SK-N-SH (cell line): ENCODE measurements around the gene KIF20B.

Source experiments
- EZH2phosphoT487 ChIP-seq: fragments of 200-600 bp; sonication (generic); IDR thresholded peaks from 2 replicates; pipeline ENCODE4 v1.6.1; 2017; ENCODE audit warnings: low read depth, mixed run types, mild to moderate bottlenecking, antibody characterized with exemption, moderate library complexity, borderline replicate concordance
- MEF2A ChIP-seq: IDR thresholded peaks from 2 replicates; pipeline ENCODE4 v1.4.0; 2012; ENCODE audit warnings: low read depth, borderline replicate concordance
- RAD21 ChIP-seq: IDR thresholded peaks from 2 replicates; pipeline ENCODE4 v1.6.1; 2012; ENCODE audit warnings: mild to moderate bottlenecking, low read length
- SIN3A ChIP-seq: IDR thresholded peaks from 2 replicates; pipeline ENCODE4 v1.6.1; 2012; ENCODE audit warnings: low read depth, mild to moderate bottlenecking, low read length, moderate library complexity, borderline replicate concordance
- TAF1 ChIP-seq: IDR thresholded peaks from 2 replicates; pipeline ENCODE4 v1.6.1; 2012; ENCODE audit warnings: low read depth, mild to moderate bottlenecking, low read length, moderate library complexity, borderline replicate concordance
- TF ChIP-seq, protein P1 (sequence below): fragments of 200-600 bp; sonication (generic); IDR thresholded peaks from 2 replicates; pipeline ENCODE4 v1.6.1; 2017; ENCODE audit warnings: antibody characterized with exemption, mild to moderate bottlenecking, moderate library complexity
- TF ChIP-seq, protein P2 (sequence below): IDR thresholded peaks from 2 replicates; pipeline ENCODE4 v1.4.0; 2012; ENCODE audit warnings: low read depth, borderline replicate concordance
- TF ChIP-seq, protein P3 (sequence below): IDR thresholded peaks from 2 replicates; pipeline ENCODE4 v1.4.0; 2012; ENCODE audit warnings: low read depth, borderline replicate concordance

DNA sequence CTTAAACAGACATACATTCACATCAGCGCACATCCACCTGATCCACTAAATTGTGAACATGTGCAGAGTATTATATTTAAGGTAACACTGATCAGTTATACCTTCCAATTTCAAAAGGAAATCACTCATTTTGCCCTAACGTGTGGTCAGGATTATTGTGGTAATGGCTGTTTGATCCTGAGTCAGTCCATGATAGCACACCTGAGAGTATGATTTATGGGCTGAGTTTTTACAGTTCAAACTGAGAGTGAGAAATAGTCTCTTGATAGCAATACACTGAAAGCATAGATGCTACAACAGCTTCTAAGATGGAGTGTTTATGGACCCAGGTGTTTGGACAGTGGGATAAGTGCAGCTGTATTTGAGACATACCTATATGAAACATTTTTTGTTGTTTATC is 96.7 kb downstream of the KIF20B start:
- TF ChIP-seq, protein P1, sequence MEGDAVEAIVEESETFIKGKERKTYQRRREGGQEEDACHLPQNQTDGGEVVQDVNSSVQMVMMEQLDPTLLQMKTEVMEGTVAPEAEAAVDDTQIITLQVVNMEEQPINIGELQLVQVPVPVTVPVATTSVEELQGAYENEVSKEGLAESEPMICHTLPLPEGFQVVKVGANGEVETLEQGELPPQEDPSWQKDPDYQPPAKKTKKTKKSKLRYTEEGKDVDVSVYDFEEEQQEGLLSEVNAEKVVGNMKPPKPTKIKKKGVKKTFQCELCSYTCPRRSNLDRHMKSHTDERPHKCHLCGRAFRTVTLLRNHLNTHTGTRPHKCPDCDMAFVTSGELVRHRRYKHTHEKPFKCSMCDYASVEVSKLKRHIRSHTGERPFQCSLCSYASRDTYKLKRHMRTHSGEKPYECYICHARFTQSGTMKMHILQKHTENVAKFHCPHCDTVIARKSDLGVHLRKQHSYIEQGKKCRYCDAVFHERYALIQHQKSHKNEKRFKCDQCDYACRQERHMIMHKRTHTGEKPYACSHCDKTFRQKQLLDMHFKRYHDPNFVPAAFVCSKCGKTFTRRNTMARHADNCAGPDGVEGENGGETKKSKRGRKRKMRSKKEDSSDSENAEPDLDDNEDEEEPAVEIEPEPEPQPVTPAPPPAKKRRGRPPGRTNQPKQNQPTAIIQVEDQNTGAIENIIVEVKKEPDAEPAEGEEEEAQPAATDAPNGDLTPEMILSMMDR: no peak
- TF ChIP-seq EZH2phosphoT487 (no peak), SIN3A (no peak), MEF2A (no peak), RAD21 (no peak), TAF1 (no peak)
- TF ChIP-seq, protein P2, sequence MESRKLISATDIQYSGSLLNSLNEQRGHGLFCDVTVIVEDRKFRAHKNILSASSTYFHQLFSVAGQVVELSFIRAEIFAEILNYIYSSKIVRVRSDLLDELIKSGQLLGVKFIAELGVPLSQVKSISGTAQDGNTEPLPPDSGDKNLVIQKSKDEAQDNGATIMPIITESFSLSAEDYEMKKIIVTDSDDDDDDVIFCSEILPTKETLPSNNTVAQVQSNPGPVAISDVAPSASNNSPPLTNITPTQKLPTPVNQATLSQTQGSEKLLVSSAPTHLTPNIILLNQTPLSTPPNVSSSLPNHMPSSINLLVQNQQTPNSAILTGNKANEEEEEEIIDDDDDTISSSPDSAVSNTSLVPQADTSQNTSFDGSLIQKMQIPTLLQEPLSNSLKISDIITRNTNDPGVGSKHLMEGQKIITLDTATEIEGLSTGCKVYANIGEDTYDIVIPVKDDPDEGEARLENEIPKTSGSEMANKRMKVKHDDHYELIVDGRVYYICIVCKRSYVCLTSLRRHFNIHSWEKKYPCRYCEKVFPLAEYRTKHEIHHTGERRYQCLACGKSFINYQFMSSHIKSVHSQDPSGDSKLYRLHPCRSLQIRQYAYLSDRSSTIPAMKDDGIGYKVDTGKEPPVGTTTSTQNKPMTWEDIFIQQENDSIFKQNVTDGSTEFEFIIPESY: no peak
- TF ChIP-seq, protein P3, sequence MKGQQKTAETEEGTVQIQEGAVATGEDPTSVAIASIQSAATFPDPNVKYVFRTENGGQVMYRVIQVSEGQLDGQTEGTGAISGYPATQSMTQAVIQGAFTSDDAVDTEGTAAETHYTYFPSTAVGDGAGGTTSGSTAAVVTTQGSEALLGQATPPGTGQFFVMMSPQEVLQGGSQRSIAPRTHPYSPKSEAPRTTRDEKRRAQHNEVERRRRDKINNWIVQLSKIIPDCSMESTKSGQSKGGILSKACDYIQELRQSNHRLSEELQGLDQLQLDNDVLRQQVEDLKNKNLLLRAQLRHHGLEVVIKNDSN: no peak
